NCI-H1092 (cell line): ENCODE data around the gene KIF1A.

Experiments used
- DNase-seq: peaks from one replicate; lab custom pipeline; 2025; lab: John Stamatoyannopoulos, UW

KIF1A gene

DNA sequence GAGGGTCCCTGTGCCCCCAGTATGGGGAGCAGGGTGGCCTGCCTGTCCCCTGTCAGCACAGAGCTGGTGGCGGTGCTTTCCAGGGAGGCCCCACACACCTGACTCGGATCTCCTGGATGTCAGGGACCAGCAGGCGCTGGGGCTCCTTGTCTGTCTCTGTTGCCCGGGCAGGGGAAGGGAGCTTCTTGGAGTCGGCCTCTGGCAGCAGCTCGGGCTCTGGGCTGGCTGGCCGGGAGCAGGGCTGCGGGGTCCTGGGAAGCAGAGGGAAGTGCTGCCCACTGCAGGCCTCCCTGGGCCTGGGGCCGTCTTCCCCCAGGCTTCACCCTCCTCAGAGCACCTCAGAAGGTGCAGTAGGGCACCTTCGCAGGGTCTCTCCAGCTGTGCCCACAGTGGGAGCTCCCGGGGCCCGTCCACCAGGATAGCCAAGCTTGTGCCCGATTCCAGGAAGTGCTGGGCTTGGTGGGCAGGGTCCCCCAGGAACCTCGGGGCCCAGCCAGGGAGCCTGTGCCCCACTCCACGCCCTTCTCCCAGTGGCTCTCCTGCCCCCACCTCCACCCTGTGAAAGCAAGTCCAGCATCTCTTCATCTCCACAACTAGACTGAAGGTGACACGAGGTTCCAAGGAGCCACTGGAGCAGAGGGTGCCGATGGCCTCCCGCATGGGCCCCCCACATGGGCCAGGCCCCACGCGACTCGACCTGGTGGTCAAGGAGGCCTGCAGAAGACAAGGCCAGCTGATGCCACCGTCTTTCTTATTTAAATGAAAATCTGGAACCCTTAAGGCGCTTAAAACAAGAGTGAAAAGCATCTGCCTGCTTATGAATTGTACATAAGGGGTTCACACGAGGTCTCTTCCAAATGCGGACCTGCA lies 100.1 kb downstream of the KIF1A start:
- DNase-seq = no peak

DNA sequence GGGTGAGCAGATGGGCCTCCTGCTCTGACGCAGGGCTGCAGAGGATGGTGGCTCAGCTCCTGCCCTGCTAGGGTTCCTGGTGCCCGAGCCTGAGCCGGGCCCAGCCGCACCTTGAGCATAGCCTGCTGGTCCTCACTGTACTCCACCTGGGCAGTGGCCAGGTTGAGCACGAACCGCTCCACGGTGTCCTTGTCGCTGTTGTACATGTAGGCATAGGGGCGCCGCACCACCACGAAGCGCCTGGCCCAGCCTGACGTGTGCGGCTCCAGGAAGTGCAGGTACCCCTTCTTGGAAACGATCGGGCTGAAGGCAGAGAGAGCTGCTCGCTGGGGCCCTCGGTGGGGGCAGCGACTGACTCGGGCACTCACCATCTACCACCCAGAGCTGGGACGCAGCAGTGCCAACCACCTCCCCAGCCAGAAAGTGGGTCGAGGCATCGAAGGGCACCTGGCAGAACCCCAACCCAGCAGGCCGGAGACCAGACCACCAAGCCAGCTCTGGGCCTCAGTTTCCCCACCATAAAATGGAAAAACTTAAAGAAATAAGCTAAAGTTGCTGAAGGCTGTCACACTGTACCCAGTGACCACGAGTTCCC lies 101.0 kb downstream of the KIF1A start:
- DNase-seq = no peak

DNA sequence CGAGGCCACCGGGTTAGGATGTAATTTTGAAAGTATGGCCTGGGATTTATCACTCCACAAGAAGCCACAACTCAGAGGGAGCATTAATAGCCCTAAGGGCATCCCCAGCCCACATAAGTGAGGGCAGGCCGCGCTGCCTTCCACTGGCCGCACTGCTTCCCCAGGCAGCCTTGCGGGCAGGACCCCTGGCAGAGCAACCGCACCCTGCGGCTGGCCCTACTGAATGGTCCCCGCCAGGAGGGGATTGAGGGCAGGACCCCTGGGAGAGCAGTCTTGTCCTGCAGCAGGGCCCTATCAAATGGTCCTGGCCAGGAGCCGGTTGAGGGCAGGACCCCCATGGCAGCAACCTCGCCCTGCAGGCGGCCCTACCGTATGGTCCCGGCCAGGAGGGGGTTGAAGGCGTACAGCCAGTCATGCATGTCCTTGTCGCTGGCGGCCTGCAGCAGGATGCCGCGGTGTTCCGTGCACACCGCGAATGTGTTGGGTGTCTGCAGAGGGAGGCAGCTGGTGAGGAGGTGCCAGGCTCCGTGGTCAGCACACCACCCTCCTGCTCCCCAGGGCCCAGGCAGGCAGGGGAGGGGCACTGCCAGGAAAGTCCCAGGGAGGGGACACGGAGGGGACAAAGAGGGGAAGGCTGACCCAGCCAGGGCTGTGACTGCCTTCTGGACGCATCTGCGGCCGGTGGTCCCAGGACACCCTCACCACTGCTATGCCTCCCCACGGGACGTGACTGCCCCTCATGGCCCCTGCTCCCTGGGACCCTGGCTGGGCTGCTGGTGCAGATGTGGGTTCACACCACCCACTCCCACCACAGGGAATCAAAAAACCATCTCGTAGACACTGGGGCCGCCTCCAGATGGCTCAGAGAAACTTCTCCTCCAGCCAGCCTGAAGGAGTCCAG lies 102.1 kb downstream of the KIF1A start:
- no peak for DNase-seq

DNA sequence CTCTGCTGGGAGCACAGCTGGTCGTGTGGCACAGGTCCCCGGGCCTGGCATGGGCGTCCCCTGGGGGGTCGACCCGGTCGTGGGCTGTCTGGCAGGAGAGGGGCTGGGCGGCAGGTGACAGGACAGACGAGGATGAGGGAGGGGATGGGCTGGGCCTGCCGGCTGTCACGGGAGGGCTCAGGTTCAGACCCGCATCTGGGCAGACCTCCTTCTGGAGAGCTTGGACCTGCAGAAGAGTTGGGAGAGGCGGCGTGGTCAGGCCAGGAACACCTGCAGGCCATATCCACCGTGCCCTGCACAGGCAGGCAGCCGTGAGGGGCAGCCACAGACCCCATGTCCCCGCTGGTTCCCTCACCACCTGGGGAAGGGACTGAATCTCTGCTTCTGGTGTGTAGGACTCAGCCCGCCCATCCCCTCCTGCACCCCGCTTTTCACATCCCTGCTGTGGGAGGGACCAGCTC lies 102.8 kb downstream of the KIF1A start:
- DNase-seq = no peak

DNA sequence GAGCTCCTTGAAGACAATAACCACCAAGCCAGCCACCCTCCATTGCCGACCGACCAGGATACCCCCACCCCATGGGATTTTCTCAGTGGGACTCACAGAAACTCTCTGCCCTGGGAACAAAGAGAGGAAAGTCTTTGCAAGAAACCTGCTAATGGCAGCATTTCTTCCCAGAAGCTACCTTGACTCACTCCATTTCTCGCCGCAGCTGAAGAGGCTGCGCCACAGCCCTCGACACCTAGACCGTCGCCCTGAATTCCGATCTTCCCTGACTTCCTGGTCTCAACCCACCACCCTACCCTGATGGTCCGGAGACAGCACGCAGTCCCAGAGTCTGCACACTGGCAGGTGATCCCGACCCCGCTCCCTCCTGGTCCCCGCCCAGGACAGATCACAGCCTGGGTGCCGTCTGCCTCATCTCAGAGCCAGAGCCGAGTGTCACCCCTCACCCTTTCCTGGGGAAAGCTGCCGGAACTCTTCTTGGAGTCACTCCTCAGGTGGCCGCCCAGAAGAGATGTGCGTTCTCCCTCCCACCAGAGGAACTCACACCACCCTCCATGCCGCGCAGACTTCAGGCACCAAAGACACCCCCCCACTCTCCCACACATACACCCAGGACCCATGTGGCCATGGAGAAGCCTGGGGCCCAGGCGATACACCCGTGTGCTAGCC lies 103.8 kb downstream of the KIF1A start:
- no peak for DNase-seq

DNA sequence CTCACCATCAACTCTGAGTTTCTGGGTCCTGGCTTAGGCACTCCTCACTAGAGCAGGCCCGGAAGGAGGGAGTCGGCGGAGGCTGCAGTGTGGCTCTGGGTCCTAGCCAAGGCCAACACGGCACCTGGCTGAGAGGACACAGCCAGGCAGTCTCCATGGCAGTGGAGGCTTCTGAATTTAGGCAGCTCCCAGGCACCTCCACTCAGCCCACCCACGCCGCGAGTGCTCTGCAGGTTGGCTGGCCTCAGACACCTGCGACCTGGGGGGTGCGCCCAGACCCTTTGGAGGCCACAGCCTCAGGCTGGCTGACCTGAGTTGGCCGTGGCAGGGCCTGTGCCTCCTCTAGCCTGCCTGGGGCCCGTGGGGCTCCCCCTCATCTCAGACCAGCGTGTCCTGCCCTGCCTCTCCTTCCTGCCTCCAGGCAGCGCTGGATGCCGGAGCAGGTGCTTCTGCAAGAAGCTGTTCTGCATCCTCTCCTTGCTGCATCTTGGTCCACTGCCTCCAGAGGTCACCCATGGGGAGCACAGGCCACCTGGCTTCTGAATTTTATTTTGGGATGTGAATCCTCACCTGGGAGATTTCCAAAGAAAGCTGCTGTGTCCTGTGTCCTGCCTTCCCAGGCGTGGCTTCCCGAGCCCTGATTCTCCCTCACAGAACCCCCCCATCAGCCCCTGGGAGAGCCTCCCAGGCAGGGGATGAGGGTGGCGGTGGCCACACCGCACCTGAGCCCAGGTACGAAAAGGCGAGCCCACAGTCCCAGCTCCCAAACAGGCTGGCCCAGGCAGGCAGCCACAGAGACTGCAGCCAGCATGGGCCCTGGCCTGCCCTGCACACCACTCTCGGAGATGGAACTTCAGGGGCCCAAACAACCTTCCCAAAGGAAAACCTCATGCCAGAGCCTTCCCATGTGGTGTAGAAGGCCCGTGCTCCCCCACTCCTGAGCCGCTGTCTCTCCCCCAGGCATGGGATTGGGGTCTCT lies 105.0 kb downstream of the KIF1A start:
- no peak for DNase-seq

DNA sequence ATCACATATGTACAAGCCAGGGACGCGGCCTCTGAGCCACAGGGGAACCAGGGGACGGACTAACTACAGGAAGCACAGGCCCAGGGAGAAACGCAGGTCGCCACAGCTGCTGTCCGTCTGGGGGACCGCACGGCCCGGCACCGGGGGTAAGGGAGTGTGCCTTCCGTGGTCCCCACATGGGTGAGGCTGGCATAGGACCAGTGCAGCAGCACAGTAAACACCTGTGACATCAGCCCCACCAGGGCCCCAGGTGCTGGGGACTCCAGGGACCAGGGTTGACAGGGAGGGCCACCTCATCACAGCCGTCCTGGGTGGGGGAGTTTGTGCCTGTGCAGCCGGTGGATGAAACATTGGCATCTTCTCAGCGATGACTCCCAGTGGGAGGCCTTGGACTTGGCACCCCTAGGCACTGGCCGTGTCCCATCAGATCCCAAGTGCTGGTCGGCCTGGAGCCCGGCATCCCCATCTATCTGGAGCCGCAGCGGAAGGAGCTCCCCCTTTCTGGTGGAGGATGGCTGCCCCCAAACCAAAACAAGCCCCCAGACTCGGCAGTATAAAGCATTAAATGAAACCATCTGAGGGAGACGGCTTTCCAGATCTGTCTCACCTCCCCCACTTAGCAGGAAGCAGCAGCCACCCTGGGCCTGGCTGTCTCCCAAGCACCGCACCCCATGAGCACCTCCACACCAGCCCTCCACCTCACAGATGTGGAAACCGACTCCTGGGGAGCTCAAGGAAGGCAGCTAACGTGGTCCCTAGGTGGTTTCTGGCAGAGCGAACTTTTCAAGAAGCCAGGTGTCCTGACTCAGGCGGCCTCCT lies 105.9 kb downstream of the KIF1A start:
- no peak for DNase-seq

DNA sequence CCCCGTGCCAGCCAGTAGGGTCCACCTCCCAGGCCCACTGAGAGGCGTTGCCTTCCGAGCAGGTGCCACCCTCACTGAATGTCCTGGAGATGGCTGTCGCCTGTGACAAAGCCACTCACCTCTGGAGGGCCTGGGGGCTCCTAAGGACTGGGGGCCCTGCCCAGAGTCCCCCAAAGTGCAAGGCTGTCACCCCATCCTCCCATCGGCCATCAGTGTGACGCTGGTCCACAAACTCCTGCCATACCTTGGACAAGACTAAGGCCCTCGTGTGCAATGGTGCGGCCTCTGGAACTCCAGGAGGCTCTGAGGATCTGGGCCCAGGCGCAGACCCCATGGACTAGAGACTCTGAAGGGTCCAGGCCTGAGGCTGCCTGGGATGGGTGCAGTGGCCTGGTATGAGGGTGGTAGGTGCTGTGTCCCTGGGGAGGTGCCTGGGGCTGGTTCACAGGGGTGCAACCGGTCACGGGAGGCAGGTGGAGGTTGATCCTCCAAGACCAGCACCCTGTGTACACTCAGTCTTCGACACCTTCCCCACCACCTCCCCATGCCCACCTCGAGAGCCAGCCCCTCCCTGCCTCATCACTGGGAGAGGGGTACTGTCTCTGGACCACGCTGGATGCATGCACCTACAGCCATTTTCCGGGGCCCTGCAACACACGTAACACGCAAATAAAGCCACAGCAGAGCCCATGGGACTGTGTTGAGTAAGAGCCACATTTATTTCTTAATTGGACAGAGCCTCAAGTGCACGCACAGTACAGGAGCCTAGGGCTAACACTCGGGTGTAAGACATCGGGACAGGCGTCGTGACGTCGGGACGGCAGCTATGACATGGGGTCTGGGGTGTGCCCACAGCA lies 106.7 kb downstream of the KIF1A start:
- DNase-seq = no peak

DNA sequence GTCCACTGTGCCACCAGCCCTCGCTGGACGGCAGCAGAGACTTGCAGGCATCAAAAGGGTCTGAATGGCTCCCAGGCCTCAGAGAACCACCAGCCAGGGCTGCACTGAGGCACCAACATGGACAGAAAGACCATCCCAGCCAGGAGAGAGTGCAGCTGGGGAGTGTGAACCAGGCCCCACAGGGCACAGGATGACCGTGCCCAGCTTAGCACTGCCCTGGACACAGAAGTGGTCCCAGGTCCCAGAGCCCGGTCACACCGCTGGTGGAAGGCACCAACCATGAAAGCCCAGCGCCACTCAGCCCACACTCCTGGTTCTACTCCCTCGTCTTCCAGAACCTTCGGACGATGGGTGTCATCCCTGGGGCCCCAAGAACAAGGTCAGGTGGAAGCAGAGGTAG lies 107.9 kb downstream of the KIF1A start:
- no peak for DNase-seq

DNA sequence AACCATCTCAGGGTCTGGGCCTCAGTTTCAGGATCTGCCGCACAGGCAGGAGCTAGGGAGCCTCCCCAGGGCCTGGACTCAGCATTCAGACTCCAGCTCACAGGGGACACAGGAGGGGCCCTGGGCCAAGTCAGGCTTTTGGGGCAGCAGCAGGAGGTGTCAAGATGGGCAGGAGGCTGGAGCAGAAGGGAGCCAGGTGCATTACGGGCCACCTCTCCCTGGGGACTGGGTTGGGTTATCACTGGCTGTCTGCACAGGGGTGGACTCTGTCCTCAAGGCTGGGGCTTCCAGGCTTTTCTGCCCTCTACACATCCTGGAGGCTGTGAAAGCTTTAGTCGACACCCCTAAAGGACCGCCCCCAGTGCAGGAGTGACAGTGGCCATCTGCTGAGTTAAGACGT lies 108.3 kb downstream of the KIF1A start:
- DNase-seq = no peak

DNA sequence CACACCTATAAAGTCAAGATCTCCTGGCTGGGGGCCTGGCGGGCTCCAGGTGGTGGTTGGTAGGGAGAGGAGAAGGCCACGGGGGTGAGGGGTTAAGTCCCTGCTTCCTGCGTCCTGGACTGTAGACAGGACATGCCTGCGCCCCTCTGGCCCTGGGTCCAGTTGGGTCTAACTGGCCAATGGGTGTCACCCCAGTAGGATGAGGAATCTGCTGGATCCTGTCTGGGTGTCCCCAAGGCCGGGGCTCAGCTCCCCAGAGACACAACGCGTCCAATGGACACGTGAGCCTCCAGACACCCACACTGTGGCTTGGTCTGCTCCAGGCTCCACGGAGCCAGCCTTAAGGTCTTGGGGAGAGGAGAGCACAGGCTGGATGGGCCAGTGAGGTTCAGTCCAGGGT lies 108.7 kb downstream of the KIF1A start:
- no peak for DNase-seq

DNA sequence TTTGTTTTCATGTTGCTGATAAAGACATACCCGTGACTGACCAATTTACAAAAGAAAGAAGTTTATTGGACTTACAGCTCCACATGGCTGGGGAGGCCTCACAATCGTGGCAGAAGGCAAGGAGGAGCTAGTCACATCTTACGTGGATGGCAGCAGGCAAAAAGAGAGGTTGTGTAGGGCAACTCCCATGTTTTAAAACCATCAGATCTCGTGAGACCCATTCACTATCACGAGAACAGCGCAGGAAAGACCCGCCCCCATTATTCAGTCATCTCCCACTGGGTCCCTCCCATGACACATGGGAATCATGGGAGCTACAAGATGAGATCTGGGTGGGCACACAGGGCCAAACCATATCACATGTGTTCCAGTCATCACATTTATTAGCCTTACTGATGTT lies 111.6 kb downstream of the KIF1A start:
- no peak for DNase-seq

DNA sequence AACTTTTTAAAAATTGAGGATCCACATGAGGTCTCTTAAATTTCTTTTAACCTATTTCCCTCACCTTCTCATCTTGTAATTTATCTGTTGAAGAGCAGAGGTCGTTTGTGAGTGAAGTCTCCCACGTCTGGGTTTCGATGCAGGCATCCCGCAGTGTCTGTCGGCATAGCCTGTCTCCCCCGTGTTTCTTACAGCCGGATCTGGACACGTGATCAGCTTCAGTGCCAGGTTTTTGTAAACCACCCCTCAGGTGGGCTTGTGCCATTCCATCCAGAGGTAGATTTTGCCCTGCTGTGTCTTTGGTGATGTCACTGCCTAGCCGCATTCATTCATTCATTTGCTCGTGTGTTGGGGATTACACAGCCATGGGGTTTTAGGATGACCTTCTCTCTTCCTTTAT lies 112.2 kb downstream of the KIF1A start:
- DNase-seq = no peak

DNA sequence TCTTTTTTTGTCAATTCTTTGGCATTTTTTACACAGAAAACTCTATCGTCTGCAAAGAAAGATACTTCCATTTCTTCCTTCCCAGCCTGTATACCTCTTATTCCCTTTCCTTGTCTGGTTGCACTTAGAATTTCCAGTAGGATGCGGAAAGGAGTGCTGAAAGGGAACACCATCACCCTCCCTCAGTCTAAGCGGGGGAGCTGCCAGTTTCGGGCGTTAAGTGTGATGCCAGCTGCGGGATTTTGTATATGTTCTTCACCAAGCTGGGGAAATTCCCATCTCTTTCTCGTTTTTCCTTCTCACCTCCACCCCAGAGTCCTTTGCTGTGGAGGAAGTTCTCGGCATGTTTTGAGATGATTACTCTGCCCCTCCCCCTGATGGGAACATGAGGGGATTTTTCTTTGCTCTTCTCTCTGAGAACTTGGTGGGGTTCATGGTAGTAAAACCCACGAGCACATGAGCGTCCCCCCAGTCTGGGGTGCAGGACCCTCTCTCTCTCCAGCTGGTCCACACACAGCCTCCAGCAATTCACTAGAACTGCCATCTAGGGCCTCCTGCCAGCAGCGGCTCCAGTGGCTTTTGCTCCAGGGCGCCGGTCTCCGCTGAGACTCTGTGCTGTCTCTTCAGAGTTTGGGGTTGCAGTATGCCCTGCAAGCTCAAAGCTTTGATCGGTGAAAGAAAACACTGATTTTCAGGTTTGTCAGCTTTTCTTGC lies 112.8 kb downstream of the KIF1A start:
- DNase-seq = no peak

DNA sequence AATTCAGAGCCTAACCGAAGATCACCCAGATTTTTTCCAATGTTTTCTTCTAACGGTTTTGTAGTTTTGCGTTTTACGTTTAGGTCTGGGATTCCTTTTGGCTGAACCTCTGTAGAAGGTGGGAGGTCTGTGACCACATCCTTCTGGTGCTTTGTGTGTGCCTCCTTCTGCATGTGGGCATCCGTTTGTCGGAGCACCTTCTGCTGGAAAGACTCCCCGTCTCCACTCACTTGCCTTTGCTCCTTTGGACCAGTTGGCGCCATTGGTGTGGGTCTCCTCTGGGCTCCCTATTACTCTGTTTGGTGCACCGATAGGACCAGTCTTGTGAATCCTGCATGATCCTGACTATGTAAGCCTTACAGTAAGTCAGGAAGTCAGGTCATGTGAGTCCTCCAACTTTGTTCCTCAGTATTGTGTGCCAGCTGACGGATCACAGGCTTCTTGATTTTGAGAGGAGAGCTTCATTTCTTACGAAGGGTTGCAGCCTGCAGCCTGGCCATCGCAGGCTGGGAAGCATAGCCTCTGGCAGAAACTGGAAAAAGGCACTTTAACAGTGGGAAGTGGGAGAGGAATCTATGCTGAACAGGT lies 114.7 kb downstream of the KIF1A start:
- DNase-seq = no peak

DNA sequence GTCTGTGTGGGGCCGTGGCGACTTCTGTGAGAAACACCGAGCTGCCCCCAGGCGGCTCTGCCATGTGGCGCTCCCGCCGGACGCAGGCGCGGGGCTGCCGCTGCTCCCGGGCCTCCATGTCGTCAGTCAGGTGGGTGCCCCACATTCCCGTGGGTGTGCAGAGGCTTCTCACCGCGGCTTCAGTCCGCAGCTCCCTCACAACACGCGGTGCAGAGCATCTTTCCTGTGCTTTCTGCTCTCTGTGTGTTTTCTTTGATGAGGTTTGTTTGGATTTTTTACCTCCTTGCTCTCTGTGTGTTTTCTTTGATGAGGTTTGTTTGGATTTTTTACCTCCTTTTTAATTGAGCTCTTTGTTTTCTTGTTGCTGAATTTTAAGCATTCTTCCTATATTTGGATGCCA lies 115.4 kb downstream of the KIF1A start:
- no peak for DNase-seq

DNA sequence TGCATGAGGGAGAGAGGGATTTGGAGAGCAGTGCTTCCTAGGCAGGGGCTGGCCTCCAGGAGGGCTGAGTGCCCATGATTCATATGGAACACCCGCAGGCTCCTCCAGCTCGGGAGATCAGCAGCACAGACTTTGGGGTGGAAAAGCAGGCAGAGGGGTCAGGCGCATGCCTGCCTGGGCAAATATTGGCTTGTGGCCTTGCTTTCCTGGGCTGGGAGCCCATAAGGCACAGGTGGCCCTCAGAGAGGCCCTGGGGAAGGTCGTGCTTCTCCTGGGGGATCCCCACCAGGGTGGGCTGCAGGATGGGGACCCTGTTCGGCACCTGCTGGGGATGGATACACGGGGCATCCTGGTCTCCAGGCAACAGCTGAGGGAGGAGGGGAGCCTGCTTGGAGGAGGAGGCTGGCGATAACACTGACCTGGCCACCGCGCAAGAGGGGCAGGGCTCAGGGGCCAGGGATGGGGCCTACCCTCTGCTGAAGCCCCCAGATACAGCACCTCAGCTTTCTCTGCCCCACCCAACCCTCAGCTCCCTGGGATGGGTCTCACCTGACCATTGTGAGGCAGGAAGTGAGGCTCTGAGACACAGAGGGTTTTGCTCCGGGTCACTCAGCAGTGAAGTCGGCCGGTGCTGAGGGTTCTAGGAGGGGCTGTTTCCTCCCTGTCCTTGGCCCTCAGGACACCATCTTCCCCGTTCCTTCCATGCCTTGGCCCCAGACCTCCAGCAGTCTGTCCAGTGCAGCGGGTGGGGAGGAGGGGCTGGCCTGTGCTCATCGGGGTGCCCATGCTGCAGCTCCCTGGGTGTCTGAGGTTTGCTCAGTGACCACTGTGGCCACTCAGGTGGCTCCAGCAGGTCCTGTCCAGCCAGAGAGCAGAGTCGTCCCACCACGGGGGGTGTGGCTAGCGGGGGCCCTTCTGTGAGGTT lies 116.3 kb downstream of the KIF1A start:
- DNase-seq = no peak
